ENCODE data around the gene LRRC49. TPM values are rescaled to one million over a fixed set of nuclear protein-coding genes. Genes with fewer than 3 reads are reported as not detected.

LRRC49 gene
- total RNA-seq, 1 experiment from 2014 or later = 6.2 TPM

DNA sequence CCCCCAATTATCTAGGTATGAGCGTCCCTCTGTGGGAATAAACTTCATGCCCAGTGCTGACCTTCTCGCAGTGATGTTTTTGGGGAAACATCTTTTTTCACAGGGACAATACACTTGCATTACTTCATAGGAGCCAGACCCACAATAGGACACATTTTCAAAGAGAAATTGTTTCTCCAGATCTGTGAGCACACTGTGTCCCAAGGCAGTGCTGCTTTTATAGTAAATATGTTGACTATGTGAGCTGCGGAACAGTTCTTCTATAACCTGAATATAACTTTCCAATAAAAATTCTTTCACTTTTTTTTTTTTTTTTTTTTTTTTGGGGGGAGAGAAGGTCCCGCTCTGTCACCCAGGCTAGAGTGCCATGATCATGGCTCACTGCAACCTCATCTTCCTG, 205.3 kb downstream of the LRRC49 start:
- no peak for DNase-seq
- POLR2A ChIA-PET (ENCODE audit: unreplicated experiment) = no interaction called here
- H4K20me1 ChIP-seq (ENCODE audit: insufficient read depth) = no peaks in the 10 kb centered on the region
- no peak for TF ChIP-seq EZH2 (IDR thresholded peaks at IDR 0.05; ENCODE audit: low read depth)
- TF ChIP-seq, protein P1, sequence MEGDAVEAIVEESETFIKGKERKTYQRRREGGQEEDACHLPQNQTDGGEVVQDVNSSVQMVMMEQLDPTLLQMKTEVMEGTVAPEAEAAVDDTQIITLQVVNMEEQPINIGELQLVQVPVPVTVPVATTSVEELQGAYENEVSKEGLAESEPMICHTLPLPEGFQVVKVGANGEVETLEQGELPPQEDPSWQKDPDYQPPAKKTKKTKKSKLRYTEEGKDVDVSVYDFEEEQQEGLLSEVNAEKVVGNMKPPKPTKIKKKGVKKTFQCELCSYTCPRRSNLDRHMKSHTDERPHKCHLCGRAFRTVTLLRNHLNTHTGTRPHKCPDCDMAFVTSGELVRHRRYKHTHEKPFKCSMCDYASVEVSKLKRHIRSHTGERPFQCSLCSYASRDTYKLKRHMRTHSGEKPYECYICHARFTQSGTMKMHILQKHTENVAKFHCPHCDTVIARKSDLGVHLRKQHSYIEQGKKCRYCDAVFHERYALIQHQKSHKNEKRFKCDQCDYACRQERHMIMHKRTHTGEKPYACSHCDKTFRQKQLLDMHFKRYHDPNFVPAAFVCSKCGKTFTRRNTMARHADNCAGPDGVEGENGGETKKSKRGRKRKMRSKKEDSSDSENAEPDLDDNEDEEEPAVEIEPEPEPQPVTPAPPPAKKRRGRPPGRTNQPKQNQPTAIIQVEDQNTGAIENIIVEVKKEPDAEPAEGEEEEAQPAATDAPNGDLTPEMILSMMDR (conservative IDR thresholded peaks at IDR 0.05) = no peak
- H3K36me3 ChIP-seq (ENCODE audit: low read depth) = no peaks in the 10 kb centered on the region
- H3K4me3 ChIP-seq = no peak overlapping the region
- no peak overlapping the region for H3K4me2 ChIP-seq
- no peaks in the 10 kb centered on the region for H3K9me2 ChIP-seq (ENCODE audit: insufficient read depth)
- H3K27ac ChIP-seq = no peak overlapping the region
- H3K9me3 ChIP-seq (ENCODE audit: insufficient read depth, low read depth) = no peaks in the 10 kb centered on the region
- H3F3A ChIP-seq (ENCODE audit: insufficient read depth, low read depth) = 0 out of 2 replicates have a peak, but pooled peaks cover 10% of the 10 kb centered on the region
- intact Hi-C loops (cut with micrococcal nuclease; ENCODE audit: unreplicated experiment) = no loop called here
- CTCF ChIA-PET = no interaction called here
- no TSS peak for BruUV-seq (replicated peaks)
- peaks cover 26% of the 10 kb centered on the region for H3K4me1 ChIP-seq (replicated peaks; ENCODE audit: insufficient read depth)
- H3K27me3 ChIP-seq (ENCODE audit: insufficient read depth, low read depth) = no peaks in the 10 kb centered on the region
- H2AFZ ChIP-seq = no peak overlapping the region
- H3K79me2 ChIP-seq (ENCODE audit: low read depth) = no peaks in the 10 kb centered on the region

DNA sequence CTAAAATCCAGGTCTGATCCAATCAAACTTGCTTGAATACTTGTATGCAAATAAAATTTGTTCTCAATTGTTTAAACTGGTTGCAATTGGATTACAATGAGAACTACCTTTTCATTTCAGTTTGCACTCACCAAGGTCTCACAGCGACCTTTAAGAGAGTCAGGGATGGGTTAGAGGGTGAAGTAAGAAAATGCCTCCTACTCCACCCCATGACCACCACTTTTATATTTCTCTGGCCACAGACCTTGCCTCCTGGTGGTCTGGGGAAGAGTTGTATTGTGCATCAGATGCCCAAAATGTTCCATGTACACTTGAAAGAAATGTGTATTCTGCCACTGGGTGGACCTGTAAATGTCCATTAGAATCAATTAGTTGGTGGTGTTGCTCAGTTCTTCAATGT, 206.3 kb downstream of the LRRC49 start:
- no peaks in the 10 kb centered on the region for H3K36me3 ChIP-seq (ENCODE audit: low read depth)
- ChIA-PET CTCF (no interaction called here), POLR2A (ENCODE audit: unreplicated experiment) (no interaction called here)
- BruUV-seq (replicated peaks) = no TSS peak
- H3K4me2 ChIP-seq = no peak overlapping the region
- no peak for DNase-seq
- H3K27ac ChIP-seq = no peak overlapping the region
- TF ChIP-seq, protein P1 (conservative IDR thresholded peaks at IDR 0.05) = no peak
- TF ChIP-seq EZH2 (IDR thresholded peaks at IDR 0.05; ENCODE audit: low read depth) = no peak
- 0 out of 2 replicates have a peak, but pooled peaks cover 10% of the 10 kb centered on the region for H3F3A ChIP-seq (ENCODE audit: insufficient read depth, low read depth)
- H2AFZ ChIP-seq = no peak overlapping the region
- peaks cover 16% of the 10 kb centered on the region for H3K4me1 ChIP-seq (replicated peaks; ENCODE audit: insufficient read depth)
- no peaks in the 10 kb centered on the region for H4K20me1 ChIP-seq (ENCODE audit: insufficient read depth)
- H3K4me3 ChIP-seq = no peak overlapping the region
- H3K79me2 ChIP-seq (ENCODE audit: low read depth) = no peaks in the 10 kb centered on the region
- no peaks in the 10 kb centered on the region for H3K27me3 ChIP-seq (ENCODE audit: insufficient read depth, low read depth)
- no peaks in the 10 kb centered on the region for H3K9me2 ChIP-seq (ENCODE audit: insufficient read depth)
- intact Hi-C loops (cut with micrococcal nuclease; ENCODE audit: unreplicated experiment) = no loop called here
- no peaks in the 10 kb centered on the region for H3K9me3 ChIP-seq (ENCODE audit: insufficient read depth, low read depth)

Other genes starting within 250 kb of the LRRC49 start
- gene UACA, start 129.3 kb upstream of the LRRC49 start, total RNA-seq (2021) = 59.9 and 64.5 TPM in 2 replicates
- gene LARP6, start 38.7 kb upstream of the LRRC49 start, total RNA-seq (2021) = 31.2 and 33.4 TPM in 2 replicates
- gene THAP10, start 393 bp upstream of the LRRC49 start, total RNA-seq (2021) = 4.2 and 5.5 TPM in 2 replicates
- gene THSD4, start 222.6 kb downstream of the LRRC49 start, total RNA-seq (2021) = 29.3 and 33.1 TPM in 2 replicates